Measurements from ENCODE around the gene BYSL.

Gene BYSL

GRCh38 chr6:41964201-41964887 is 43.0 kb downstream of the BYSL start:
- Histone ChIP-seq H3K9ac (ENCODE audit: low read length) (no peak overlapping the region), H3K18ac (ENCODE audit: low read length) (no peak overlapping the region), H2AK5ac (ENCODE audit: low read length) (no peak overlapping the region), H3K23ac (ENCODE audit: low read length) (no peak overlapping the region), H3K27ac (ENCODE audit: low read depth, low read length) (no peak overlapping the region), H3K4me1 (ENCODE audit: control insufficient read depth, low read depth, low read length) (peaks cover 7% of the 10 kb centered on the region), H3K27me3 (ENCODE audit: insufficient read depth, low read length, poor library complexity) (no peaks in the 10 kb centered on the region), H3K56ac (ENCODE audit: low read length) (peak overlapping the region; percentile 2), H3K79me2 (ENCODE audit: control insufficient read depth, insufficient read depth, low read length) (no peaks in the 10 kb centered on the region), H3K79me1 (ENCODE audit: low read length) (no peaks in the 10 kb centered on the region), H3K36me3 (ENCODE audit: control insufficient read depth, insufficient read depth, low read length) (no peaks in the 10 kb centered on the region), H2BK5ac (ENCODE audit: low read length) (no peak overlapping the region), H2BK15ac (replicated peaks; ENCODE audit: low read depth) (no peak overlapping the region), H3K4me3 (ENCODE audit: low read length) (no peak overlapping the region), H2BK120ac (ENCODE audit: low read depth, low read length) (no peak overlapping the region), H3K4me2 (ENCODE audit: low read length) (no peak overlapping the region), H4K5ac (ENCODE audit: low read length) (no peak overlapping the region), H3K4ac (ENCODE audit: low read depth, low read length) (no peak overlapping the region), H4K8ac (ENCODE audit: low read depth, low read length) (no peak overlapping the region)
- WGBS (ENCODE audit: extremely low coverage, insufficient coverage, low lambda C conversion rate), result no CpG with 5 or more reads among the region's 2 CpGs
- peak; percentile 30 for DNase-seq

DNA sequence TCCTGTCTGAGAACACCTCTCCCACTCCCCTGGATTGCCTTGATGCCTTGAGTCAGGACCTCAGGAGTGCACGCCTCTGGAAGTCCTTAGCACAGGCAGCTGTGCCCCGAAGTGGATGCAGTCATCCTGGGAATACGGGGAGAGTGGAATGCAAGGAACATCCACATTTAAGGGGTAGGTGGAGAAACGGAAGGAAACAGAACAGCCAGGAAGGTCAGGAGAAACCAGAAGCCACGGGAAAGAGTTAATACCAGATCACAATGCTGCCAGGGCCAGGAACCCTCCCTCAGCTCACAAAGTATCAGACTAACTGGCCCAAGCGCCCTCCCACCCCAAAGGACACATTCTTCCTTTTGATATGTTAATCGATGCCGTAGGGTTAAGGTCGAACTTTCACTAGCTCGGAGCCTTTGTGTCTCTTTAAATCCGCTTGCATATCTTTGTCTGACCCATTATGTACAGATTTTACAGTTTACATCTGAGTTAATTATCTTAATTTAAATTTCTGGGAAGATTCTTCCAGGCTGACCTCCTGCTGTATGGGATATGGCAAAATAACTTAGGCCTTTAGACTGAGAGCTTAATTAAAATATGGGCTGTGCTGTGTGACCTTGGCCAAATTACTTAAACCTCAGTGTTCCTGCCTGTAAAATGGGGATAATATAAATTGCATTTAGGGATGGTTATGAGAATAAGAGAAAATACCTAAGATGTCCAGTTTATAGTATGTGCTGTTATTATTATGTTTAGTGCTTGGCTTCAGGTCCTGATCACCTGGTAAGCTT is 44.3 kb downstream of the BYSL start:
- H3K56ac ChIP-seq (ENCODE audit: low read length), result peak overlapping the region; percentile 83
- no peak overlapping the region for H2BK15ac ChIP-seq (replicated peaks; ENCODE audit: low read depth)
- DNase-seq, result peak; percentile 98
- H4K5ac ChIP-seq (ENCODE audit: low read length), result no peak overlapping the region
- H3K18ac ChIP-seq (ENCODE audit: low read length), result peak overlapping the region; percentile 51
- H3K4me2 ChIP-seq (ENCODE audit: low read length), result no peak overlapping the region
- peak overlapping the region; percentile 59 for H3K27ac ChIP-seq (ENCODE audit: low read depth, low read length)
- H3K27me3 ChIP-seq (ENCODE audit: insufficient read depth, low read length, poor library complexity), result no peaks in the 10 kb centered on the region
- H2AK5ac ChIP-seq (ENCODE audit: low read length), result no peak overlapping the region
- H2BK5ac ChIP-seq (ENCODE audit: low read length), result no peak overlapping the region
- H3K23ac ChIP-seq (ENCODE audit: low read length), result no peak overlapping the region
- peaks cover 7% of the 10 kb centered on the region for H3K4me1 ChIP-seq (ENCODE audit: control insufficient read depth, low read depth, low read length)
- H3K9ac ChIP-seq (ENCODE audit: low read length), result peak overlapping the region; percentile 45
- no peak overlapping the region for H4K8ac ChIP-seq (ENCODE audit: low read depth, low read length)
- no peak overlapping the region for H2BK120ac ChIP-seq (ENCODE audit: low read depth, low read length)
- H3K36me3 ChIP-seq (ENCODE audit: control insufficient read depth, insufficient read depth, low read length), result no peaks in the 10 kb centered on the region
- H3K79me1 ChIP-seq (ENCODE audit: low read length), result no peaks in the 10 kb centered on the region
- no peak overlapping the region for H3K4ac ChIP-seq (ENCODE audit: low read depth, low read length)
- no peak overlapping the region for H3K4me3 ChIP-seq (ENCODE audit: low read length)
- H3K79me2 ChIP-seq (ENCODE audit: control insufficient read depth, insufficient read depth, low read length), result no peaks in the 10 kb centered on the region
- WGBS (ENCODE audit: extremely low coverage, insufficient coverage, low lambda C conversion rate), result no CpG with 5 or more reads among the region's 11 CpGs

- no peak overlapping the region for H3K4me3 ChIP-seq (ENCODE audit: low read length)
- H3K79me1 ChIP-seq (ENCODE audit: low read length), result no peaks in the 10 kb centered on the region
- no CpG with 5 or more reads among the region's 5 CpGs for WGBS (ENCODE audit: extremely low coverage, insufficient coverage, low lambda C conversion rate)
- peak overlapping the region; percentile 49 for H2BK120ac ChIP-seq (ENCODE audit: low read depth, low read length)
- H3K27ac ChIP-seq (ENCODE audit: low read depth, low read length), result peak overlapping the region; percentile 59
- peaks cover 7% of the 10 kb centered on the region for H3K4me1 ChIP-seq (ENCODE audit: control insufficient read depth, low read depth, low read length)
- no peaks in the 10 kb centered on the region for H3K36me3 ChIP-seq (ENCODE audit: control insufficient read depth, insufficient read depth, low read length)
- no peak overlapping the region for H2AK5ac ChIP-seq (ENCODE audit: low read length)
- no peak overlapping the region for H3K9ac ChIP-seq (ENCODE audit: low read length)
- H2BK15ac ChIP-seq (replicated peaks; ENCODE audit: low read depth), result no peak overlapping the region
- H3K23ac ChIP-seq (ENCODE audit: low read length), result no peak overlapping the region
- no peaks in the 10 kb centered on the region for H3K27me3 ChIP-seq (ENCODE audit: insufficient read depth, low read length, poor library complexity)
- peak overlapping the region; percentile 51 for H3K18ac ChIP-seq (ENCODE audit: low read length)
- no peak overlapping the region for H3K4ac ChIP-seq (ENCODE audit: low read depth, low read length)
- peak overlapping the region; percentile 10 for H3K56ac ChIP-seq (ENCODE audit: low read length)
- H2BK5ac ChIP-seq (ENCODE audit: low read length), result peak overlapping the region; percentile 13
- no peak overlapping the region for H4K5ac ChIP-seq (ENCODE audit: low read length)
- peak; percentile 31 for DNase-seq
- no peak overlapping the region for H3K4me2 ChIP-seq (ENCODE audit: low read length)
- H4K8ac ChIP-seq (ENCODE audit: low read depth, low read length), result no peak overlapping the region
- H3K79me2 ChIP-seq (ENCODE audit: control insufficient read depth, insufficient read depth, low read length), result no peaks in the 10 kb centered on the region
These were observed 45.1 kb downstream of the BYSL start for GRCh38 chr6:41966214-41966920.

DNA sequence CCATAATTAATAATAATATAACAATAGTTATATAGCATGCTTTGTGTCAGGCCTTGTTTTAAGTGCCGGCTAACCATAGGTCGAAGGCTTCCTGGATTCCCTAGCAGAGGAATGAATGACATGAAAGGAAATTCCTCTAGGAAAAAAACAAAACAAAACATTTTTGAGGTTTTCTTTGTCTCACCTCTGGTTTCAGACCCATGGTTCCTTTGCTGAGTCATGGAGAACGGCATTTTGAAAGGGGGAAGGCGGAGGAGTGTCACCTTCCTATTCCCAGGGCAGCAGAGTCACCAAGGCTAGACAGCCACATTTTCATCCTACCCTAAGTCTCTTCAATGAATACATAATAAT is 45.6 kb downstream of the BYSL start:
- no peak overlapping the region for H4K8ac ChIP-seq (ENCODE audit: low read depth, low read length)
- H3K4me2 ChIP-seq (ENCODE audit: low read length), result no peak overlapping the region
- H3K4me3 ChIP-seq (ENCODE audit: low read length), result no peak overlapping the region
- no peak overlapping the region for H3K9ac ChIP-seq (ENCODE audit: low read length)
- no peak overlapping the region for H2BK120ac ChIP-seq (ENCODE audit: low read depth, low read length)
- H2AK5ac ChIP-seq (ENCODE audit: low read length), result no peak overlapping the region
- no peaks in the 10 kb centered on the region for H3K79me1 ChIP-seq (ENCODE audit: low read length)
- no peak overlapping the region for H2BK15ac ChIP-seq (replicated peaks; ENCODE audit: low read depth)
- H3K56ac ChIP-seq (ENCODE audit: low read length), result peak overlapping the region; percentile 69
- H3K4me1 ChIP-seq (ENCODE audit: control insufficient read depth, low read depth, low read length), result peaks cover 7% of the 10 kb centered on the region
- no peaks in the 10 kb centered on the region for H3K79me2 ChIP-seq (ENCODE audit: control insufficient read depth, insufficient read depth, low read length)
- no peak overlapping the region for H4K5ac ChIP-seq (ENCODE audit: low read length)
- no peak overlapping the region for H2BK5ac ChIP-seq (ENCODE audit: low read length)
- no peak overlapping the region for H3K27ac ChIP-seq (ENCODE audit: low read depth, low read length)
- H3K18ac ChIP-seq (ENCODE audit: low read length), result no peak overlapping the region
- DNase-seq, result peak; percentile 92
- no peaks in the 10 kb centered on the region for H3K36me3 ChIP-seq (ENCODE audit: control insufficient read depth, insufficient read depth, low read length)
- H3K23ac ChIP-seq (ENCODE audit: low read length), result no peak overlapping the region
- no peak overlapping the region for H3K4ac ChIP-seq (ENCODE audit: low read depth, low read length)
- no peaks in the 10 kb centered on the region for H3K27me3 ChIP-seq (ENCODE audit: insufficient read depth, low read length, poor library complexity)
- WGBS (ENCODE audit: extremely low coverage, insufficient coverage, low lambda C conversion rate), result no CpG with 5 or more reads among the region's 4 CpGs

- no peak overlapping the region for H3K4me3 ChIP-seq (ENCODE audit: low read length)
- no peak overlapping the region for H2AK5ac ChIP-seq (ENCODE audit: low read length)
- peak overlapping the region; percentile 73 for H3K18ac ChIP-seq (ENCODE audit: low read length)
- no peak overlapping the region for H4K8ac ChIP-seq (ENCODE audit: low read depth, low read length)
- peak overlapping the region; percentile 86 for H2BK120ac ChIP-seq (ENCODE audit: low read depth, low read length)
- H3K4ac ChIP-seq (ENCODE audit: low read depth, low read length), result no peak overlapping the region
- H2BK5ac ChIP-seq (ENCODE audit: low read length), result peak overlapping the region; percentile 7
- peak; percentile 26 for DNase-seq
- H3K27ac ChIP-seq (ENCODE audit: low read depth, low read length), result no peak overlapping the region
- H4K5ac ChIP-seq (ENCODE audit: low read length), result no peak overlapping the region
- no peaks in the 10 kb centered on the region for H3K36me3 ChIP-seq (ENCODE audit: control insufficient read depth, insufficient read depth, low read length)
- no CpG with 5 or more reads among the region's 7 CpGs for WGBS (ENCODE audit: extremely low coverage, insufficient coverage, low lambda C conversion rate)
- peaks cover 7% of the 10 kb centered on the region for H3K4me1 ChIP-seq (ENCODE audit: control insufficient read depth, low read depth, low read length)
- no peak overlapping the region for H3K4me2 ChIP-seq (ENCODE audit: low read length)
- no peak overlapping the region for H3K23ac ChIP-seq (ENCODE audit: low read length)
- no peak overlapping the region for H3K9ac ChIP-seq (ENCODE audit: low read length)
- H3K79me1 ChIP-seq (ENCODE audit: low read length), result no peaks in the 10 kb centered on the region
- no peaks in the 10 kb centered on the region for H3K27me3 ChIP-seq (ENCODE audit: insufficient read depth, low read length, poor library complexity)
- H3K56ac ChIP-seq (ENCODE audit: low read length), result peak overlapping the region; percentile 17
- peak overlapping the region; percentile 75 for H2BK15ac ChIP-seq (replicated peaks; ENCODE audit: low read depth)
- no peaks in the 10 kb centered on the region for H3K79me2 ChIP-seq (ENCODE audit: control insufficient read depth, insufficient read depth, low read length)
These were observed 46.3 kb downstream of the BYSL start for GRCh38 chr6:41967312-41968287.
